GM12874 (cell line): ENCODE data around the gene AFAP1.

ENCODE experiments used
- TF ChIP-seq, protein P1 (sequence below): IDR thresholded peaks from 2 replicates; pipeline ENCODE4 v1.5.1; 2011; ENCODE audit warnings: low read depth, mild to moderate bottlenecking, control low read depth, low read length, moderate library complexity; ENCODE audit not compliant: insufficient read depth

Gene AFAP1

GRCh38 chr4:7756071-7756470 lies 183.6 kb downstream of the AFAP1 start:
- TF ChIP-seq, protein P1, sequence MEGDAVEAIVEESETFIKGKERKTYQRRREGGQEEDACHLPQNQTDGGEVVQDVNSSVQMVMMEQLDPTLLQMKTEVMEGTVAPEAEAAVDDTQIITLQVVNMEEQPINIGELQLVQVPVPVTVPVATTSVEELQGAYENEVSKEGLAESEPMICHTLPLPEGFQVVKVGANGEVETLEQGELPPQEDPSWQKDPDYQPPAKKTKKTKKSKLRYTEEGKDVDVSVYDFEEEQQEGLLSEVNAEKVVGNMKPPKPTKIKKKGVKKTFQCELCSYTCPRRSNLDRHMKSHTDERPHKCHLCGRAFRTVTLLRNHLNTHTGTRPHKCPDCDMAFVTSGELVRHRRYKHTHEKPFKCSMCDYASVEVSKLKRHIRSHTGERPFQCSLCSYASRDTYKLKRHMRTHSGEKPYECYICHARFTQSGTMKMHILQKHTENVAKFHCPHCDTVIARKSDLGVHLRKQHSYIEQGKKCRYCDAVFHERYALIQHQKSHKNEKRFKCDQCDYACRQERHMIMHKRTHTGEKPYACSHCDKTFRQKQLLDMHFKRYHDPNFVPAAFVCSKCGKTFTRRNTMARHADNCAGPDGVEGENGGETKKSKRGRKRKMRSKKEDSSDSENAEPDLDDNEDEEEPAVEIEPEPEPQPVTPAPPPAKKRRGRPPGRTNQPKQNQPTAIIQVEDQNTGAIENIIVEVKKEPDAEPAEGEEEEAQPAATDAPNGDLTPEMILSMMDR: no peak

DNA sequence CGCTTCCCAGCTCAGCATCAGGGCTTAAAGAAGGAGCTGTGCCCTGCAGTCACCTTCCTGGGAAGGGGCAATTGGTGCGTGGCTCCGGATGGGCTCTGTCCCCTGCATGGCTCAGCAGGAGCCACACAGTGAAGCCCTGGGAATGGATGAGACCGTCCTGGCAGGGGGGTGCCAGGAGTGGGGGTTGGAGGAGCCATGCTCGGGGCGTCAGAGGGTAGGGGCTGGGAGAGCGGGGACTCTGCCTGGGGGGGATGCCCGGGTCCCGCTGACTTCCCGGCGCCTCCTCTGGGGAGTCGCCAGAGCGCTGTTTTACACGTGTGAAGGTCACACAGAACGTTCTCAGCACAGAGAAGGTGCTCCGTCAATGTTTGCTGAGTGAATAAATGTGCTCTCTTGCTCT lies 184.1 kb downstream of the AFAP1 start:
- TF ChIP-seq, protein P1: no peak

DNA sequence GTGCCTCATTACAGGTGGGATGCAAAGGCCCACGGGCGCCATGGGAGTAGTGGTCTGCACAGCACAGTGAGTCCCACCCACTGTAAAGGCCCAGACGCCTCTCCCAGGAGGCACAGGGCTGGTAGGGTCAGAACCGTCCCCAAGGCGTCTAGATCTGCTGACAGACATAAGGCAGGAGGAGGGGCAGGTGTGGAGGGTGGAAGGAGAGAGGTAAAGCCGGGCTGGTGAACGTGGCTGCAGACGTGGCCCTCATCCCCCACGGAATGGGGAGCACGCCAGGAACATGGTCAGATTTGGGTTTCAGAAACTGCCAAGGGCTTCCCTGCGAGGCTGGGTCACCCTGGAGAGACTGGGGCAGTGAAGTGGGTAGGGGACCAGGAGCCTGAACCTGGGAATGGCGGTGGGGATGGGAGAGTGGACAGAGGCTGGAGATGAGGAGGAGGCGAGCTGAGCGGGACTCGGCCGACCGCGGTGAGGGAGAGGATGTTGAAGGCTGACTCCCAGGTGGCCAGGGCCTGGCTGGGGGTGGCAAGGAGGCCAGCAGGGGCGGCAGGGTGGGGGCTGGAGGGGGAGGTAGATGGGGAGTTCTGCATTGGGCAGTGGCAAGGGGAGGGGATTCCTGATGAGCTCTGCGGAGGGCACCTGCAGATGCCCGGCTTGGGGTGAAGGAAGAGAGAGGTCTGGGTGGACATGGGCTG lies 184.9 kb downstream of the AFAP1 start:
- TF ChIP-seq, protein P1: no peak

GRCh38 chr4:7753931-7754465 lies 185.7 kb downstream of the AFAP1 start:
- TF ChIP-seq, protein P1: no peak

DNA sequence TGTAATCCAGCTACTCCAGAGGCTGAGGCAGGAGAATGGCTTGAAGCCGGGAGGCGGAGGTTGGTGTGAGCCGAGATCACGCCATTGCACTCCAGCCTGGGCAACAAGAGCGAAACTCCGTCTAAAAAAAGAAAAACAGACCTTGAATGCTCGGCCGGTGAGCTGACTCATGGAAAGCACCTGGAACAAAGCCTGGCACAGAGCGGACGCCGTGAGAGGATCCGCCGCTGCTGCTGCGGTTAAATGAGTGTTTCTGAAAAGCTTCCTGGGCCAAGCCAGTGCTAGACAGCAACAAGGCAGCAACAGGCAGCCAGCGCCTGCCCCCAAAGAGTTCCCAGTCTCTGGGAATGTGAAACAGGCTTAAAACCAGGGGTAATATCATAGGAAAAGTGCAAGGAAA lies 186.4 kb downstream of the AFAP1 start:
- TF ChIP-seq, protein P1: no peak

GRCh38 chr4:7752649-7753048 lies 187.0 kb downstream of the AFAP1 start:
- TF ChIP-seq, protein P1: no peak

- TF ChIP-seq, protein P1: no peak
Measured at GRCh38 chr4:7750972-7751371, 188.7 kb downstream of the AFAP1 start.
